Measurements from ENCODE around the gene ITM2A. TPM values are rescaled to one million over a fixed set of nuclear protein-coding genes. Genes with fewer than 3 reads are reported as not detected.

The ITM2A gene
- 0.38 TPM in 1 of 5 replicates, not detected in the others for total RNA-seq (2022; extraction: Qiagen RNA extraction; ENCODE audit: low read depth)

DNA sequence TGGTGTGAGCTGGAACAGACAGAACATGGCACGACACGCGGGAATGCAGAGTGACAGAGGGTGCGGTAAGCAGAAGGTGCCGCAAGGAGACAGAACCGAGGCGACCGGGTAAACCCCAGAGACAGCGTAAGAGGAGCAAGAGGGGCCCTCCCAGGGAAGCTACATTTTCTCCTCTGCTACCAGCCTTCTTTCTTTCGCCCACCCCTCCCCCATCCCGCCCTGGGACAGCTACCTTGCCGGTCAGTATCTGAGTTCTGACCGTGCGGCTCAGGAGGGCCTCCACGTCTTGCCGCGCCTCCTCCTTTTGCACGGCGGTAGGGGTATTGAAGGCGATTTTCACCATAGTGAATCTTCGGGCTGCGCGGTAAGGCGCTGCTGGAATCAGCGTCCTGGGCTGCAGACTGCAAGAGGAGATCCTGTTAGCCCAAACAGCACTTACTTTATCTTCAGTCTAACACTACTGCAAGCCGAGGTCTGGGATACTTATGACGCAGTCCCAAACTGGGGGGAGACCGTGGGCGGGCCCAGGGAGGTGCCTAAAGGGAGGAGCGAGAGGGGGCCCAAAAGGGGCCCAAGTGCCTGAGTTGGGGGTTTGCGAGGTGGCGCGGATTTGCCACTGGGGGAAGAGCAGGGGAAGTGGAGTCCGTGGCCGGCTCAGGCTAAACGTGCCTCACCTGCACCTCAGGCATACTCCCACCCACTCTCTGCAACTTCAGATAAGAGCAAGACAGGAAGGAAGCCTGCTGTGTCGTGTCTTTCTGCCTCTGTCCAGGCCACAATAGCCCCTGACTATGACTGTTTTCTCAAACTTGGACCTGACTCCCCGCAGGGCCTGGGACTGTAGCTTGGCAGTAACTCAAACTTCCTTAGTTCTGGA, at the start of gene ITM2A:
Gene ITM2A (minus strand): TSS at position 462 of the 877 bp plus-strand sequence. CDS start 119 bp downstream, at position 343.

Other genes starting within 250 kb of the ITM2A start
- not detected in 5 replicates for gene GPR174, start 222.6 kb downstream of the ITM2A start, total RNA-seq (2022; extraction: Qiagen RNA extraction; ENCODE audit: low read depth)

Measured in A549 treated with CpdA at 1 μM for 4 hours (cell line).